Esophagus muscularis mucosa (tissue), 3 donors: ENCODE results near the gene ETFA.

Experiments used
- CTCF ChIP-seq, 3 experiments: fragments of 200-600 bp in 2 of 3; fragments of 450-650 bp in 1 of 3; sonication (generic) in 2 of 3; IDR thresholded peaks; one replicate each; pipeline ENCODE4 v1.5.1; 2017 to 2019; ENCODE audit warnings: antibody characterized with exemption in 3 of 3, mild to moderate bottlenecking in 2 of 3, moderate library complexity in 1 of 3
- POLR2AphosphoS5 ChIP-seq, 2 donors: sonication (generic); formaldehyde crosslinking; IDR thresholded peaks; one replicate each; pipeline ENCODE4 v1.6.1; 2017; ENCODE audit warnings: antibody characterized with exemption in 2 of 2

GRCh38 chr15:76180321-76180720 is 130.9 kb downstream of the ETFA start:
- TF ChIP-seq CTCF (IDR thresholded peaks at IDR 0.05) (no peak), POLR2AphosphoS5 (IDR thresholded peaks at IDR 0.05) (no peak)
